COLO829 (cell line): ENCODE measurements around the gene SLC26A9.
"Not testable (repeated sequence)": the region's sequence is repeated elsewhere in the genome, so short reads cannot be mapped to it uniquely, and the experiment has no call there.

Source experiments
- DNase-seq: peaks from one replicate; pipeline ENCODE4 v3.0.0; 2012; ENCODE audit warnings: low spot score

Gene SLC26A9

DNA sequence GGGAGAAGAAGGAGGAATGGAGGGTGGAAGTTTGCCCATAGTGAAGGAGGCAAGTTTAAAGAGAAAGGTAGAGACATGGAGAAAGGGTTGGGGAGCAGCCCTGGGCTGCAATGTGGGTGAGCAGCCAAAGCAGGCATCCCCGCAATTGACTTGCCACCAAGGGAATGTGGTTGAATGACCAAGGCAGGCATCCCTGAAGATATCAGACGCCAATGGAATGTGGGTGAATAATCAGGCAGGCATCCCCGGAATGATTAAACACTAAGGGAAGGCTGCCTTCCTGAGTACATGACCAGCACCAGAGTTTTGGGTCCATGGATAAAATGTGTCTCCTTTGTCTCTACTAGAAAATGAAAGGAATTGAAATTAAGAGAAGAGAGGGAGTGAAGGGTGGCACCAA lies 53.5 kb downstream of the SLC26A9 start:
- DNase-seq, result not testable (repeated sequence)

DNA sequence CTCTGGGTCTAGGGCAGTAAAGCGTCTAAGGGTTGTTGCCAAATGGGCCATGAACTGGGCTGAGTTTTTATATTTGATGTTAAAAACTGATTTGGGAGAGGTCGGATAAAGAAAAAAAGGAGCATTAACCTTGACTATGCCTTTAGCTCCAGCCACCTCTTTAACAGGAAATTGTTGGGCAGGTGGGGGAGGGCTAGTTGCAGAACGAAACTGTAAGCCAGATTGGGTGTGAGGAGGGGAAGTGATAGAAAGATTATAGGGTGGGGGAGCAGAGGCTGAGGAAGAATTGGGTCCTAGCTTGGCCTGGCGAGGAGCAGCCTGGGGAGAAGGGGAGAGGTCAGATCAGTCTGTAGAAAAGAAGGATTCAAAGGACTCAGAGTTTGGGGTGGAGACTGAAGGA lies 54.2 kb downstream of the SLC26A9 start:
- DNase-seq, result not testable (repeated sequence)

DNA sequence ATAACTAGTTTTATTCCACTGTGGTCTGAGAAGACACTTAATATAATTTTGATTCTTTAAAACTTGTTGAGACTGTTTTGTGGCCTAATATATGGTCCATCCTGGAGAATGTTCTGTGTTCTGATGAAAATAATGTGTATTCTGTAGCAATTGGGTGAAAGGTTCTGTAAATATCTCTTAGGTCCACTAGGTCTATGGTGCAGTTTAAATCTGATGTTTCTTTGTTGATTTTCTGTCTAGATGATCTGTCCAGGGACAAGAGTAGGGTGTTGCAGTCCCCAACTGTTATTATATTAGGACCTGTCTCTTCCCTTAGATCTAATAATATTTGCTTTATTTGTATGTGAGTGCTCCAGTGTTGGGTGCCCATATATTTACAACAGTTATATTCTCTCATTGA lies 59.5 kb downstream of the SLC26A9 start:
- no peak for DNase-seq

DNA sequence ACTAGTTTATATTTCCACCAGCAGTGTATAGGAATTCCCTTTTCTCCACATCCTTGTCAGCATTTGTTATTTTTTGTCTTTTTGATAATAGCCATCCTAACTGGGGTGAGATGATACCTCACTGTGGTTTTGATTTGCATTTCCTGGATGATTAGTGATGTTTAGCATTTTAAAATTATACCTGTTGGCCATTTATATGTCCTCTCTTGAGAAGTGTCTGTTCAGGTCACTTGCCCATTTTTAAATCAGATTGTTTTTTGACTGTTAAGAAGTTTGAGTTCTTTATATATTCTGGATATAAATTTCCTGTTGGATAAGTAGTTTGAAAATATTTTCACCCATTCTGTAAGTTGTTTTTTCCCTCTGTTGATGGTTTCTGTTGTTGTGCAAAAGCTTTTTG lies 62.3 kb downstream of the SLC26A9 start:
- DNase-seq, result no peak

DNA sequence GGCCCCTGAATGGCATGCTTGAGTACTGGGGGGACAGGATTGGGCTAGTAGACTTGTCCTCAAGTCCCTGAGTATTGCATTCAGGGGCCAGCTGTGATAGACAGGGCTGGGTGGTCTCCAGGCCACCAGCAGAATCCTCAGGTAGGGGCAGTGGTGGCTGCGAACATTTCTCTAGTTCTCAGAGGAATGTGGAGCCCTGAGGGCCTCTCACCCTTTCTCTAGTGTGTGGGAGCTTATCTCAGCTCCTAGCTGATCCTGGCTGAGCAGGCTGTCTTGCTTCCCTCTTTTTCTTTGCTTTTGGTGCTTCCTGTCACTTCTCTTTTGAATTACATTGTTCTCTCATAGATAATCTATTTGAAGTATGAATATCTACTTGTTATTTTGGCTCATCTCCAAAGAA lies 63.3 kb downstream of the SLC26A9 start:
- DNase-seq, result no peak

DNA sequence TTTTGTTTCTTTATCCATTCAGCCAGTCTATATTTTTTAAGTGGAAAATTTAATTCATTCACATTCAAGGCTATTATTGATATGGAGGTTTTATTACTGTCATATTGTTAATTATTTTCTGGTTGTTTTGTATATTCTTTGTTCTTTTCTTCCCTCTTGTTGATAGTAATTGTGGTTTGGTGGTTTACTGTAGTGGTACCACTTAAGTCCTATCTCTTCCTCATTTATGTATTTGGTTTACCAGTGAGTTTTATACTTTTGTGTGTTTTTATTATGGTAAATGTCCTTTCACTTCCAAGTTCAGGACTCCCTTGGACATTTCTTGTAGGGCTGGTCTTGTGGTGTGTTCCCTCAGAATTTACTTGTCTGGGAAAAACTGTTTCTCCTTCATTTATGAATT lies 65.2 kb downstream of the SLC26A9 start:
- DNase-seq, result no peak

DNA sequence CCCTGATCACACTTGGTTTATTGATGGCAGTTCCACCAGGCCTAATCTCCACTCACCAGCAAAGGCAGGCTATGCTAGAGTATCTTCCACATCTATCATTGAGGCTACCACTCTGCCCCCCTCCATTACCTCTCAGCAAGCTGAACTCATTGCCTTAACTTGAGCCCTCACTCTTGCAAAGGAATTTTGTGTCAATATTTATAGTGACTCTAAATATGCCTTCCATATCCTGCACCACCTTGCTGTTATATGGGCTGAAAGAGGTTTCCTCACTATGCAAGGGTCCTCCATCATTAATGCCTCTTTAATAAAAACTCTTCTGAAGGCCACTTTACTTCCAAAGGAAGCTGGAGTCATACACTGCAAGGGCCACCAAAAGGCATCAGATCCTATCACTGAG lies 70.1 kb downstream of the SLC26A9 start:
- DNase-seq, result not testable (repeated sequence)

DNA sequence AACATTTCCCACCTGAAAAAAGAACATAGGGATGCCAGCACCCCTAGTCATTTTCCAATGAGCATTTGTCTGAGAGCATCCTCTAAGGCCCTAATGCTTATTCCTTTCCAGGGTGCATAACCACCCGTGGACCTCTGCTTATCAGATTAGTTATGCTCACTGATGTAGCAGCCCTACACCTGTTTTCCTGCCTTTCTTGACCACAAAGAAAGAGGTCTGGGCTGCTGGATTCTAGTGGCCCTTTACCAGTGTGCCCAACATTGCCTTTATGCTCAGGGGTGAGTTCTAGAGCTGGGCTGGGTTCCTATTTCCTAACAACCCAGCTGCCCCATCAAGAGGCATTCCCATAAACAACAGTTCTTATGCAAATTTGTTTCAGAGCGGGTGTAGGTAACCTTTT lies 73.0 kb downstream of the SLC26A9 start:
- no peak for DNase-seq
